Prostate gland (tissue), 2 donors: ENCODE results near the gene GLRX3. TPM values are rescaled to one million over a fixed set of nuclear protein-coding genes. Genes with fewer than 3 reads are reported as not detected.

Experiments used
- DNase-seq: peaks from one replicate; pipeline ENCODE4 v3.0.0-alpha.2; 2019; ENCODE audit warnings: low spot score
- H3K27ac ChIP-seq, 2 donors: fragments of 200-600 bp; sonication (generic); 2 replicates each; pipeline ENCODE4 v1.5.1; 2017 to 2019
- H3K27me3 ChIP-seq: fragments of 200-600 bp; sonication (generic); replicated peaks from 2 replicates; pipeline ENCODE4 v1.5.1; 2019; ENCODE audit not compliant: insufficient read depth
- H3K36me3 ChIP-seq, 2 donors: fragments of 200-600 bp; sonication (generic); 1 replicate in 1 of 2; 2 replicates in 1 of 2; pipeline versions ENCODE4 v1.5.1 to v1.8.1; 2017 to 2019
- H3K4me1 ChIP-seq: fragments of 200-600 bp; sonication (generic); replicated peaks from 2 replicates; pipeline ENCODE4 v1.5.1; 2019
- H3K4me3 ChIP-seq, 2 donors: fragments of 200-600 bp; sonication (generic); 2 replicates each; pipeline ENCODE4 v1.5.1; 2017 to 2019
- H3K9me3 ChIP-seq: fragments of 200-600 bp; sonication (generic); 2 replicates; pipeline ENCODE4 v1.5.1; 2017
- POLR2A ChIP-seq: fragments of 450-650 bp; IDR thresholded peaks from one replicate; pipeline ENCODE4 v1.6.1; 2016; ENCODE audit warnings: antibody characterized with exemption, mild to moderate bottlenecking
- POLR2AphosphoS5 ChIP-seq: sonication (generic); formaldehyde crosslinking; IDR thresholded peaks from one replicate; pipeline ENCODE4 v1.6.1; 2017; ENCODE audit warnings: antibody characterized with exemption
- WGBS: methylation state at CpG from one replicate; pipeline ENCODE4 v1.1.5; 2018; 5-methylcytosine and 5-hydroxymethylcytosine counted together
- intact Hi-C: fragments of 100-400 bp; cut with DNase I; formaldehyde crosslinking; loops from one replicate; pipeline ENCODE4 v1.14.2; 2022
- total RNA-seq, 2 donors: library from RNA; depleted of rRNA; stranded (reverse); fragments of >200 nt; gene quantifications; one replicate each; pipeline ENCODE4 v1.1.0, GENCODE V29; 2016
- TF ChIP-seq, protein P1 (sequence below), 4 experiments: fragments of 200-600 bp in 2 of 4; fragments of 450-650 bp in 2 of 4; sonication (generic) in 2 of 4; IDR thresholded peaks; 1 replicate in 3 of 4; 2 replicates in 1 of 4; pipeline ENCODE4 v1.5.1; 2016 to 2019; ENCODE audit warnings: antibody characterized with exemption in 4 of 4, mild to moderate bottlenecking in 2 of 4, moderate library complexity in 2 of 4

GLRX3 gene
- total RNA-seq, 2 donors from 2014 or later: 32.6 to 40.7 TPM

- Histone ChIP-seq H3K27ac (no peak overlapping the region), H3K36me3 (no peaks in the 10 kb centered on the region), H3K4me1 (peaks cover 9% of the 10 kb centered on the region), H3K9me3 (no peaks in the 10 kb centered on the region), H3K4me3 (peak overlapping the region in 1 of 2 donors; percentile 92), H3K27me3 (no peaks in the 10 kb centered on the region)
- intact Hi-C loops: loop anchor here (2.0 kb wide), 1 partner anchor 27 kb away; the partner anchor contains the start of gene C10orf143
- WGBS: 70% methylated on average over 28 of the region's 28 CpGs
- no peak for DNase-seq
- TF ChIP-seq, protein P1, sequence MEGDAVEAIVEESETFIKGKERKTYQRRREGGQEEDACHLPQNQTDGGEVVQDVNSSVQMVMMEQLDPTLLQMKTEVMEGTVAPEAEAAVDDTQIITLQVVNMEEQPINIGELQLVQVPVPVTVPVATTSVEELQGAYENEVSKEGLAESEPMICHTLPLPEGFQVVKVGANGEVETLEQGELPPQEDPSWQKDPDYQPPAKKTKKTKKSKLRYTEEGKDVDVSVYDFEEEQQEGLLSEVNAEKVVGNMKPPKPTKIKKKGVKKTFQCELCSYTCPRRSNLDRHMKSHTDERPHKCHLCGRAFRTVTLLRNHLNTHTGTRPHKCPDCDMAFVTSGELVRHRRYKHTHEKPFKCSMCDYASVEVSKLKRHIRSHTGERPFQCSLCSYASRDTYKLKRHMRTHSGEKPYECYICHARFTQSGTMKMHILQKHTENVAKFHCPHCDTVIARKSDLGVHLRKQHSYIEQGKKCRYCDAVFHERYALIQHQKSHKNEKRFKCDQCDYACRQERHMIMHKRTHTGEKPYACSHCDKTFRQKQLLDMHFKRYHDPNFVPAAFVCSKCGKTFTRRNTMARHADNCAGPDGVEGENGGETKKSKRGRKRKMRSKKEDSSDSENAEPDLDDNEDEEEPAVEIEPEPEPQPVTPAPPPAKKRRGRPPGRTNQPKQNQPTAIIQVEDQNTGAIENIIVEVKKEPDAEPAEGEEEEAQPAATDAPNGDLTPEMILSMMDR (IDR thresholded peaks at IDR 0.05): no peak
Measured at GRCh38 chr10:130137659-130138478, 1.7 kb downstream of the GLRX3 start.

- H3K27ac ChIP-seq: no peak overlapping the region
- intact Hi-C loops: no loop called here
- TF ChIP-seq POLR2A (no peak), POLR2AphosphoS5 (peak; percentile 73)
- TF ChIP-seq, protein P1 (IDR thresholded peaks at IDR 0.05): no peak
Measured at GRCh38 chr10:130138479-130138866, 2.3 kb downstream of the GLRX3 start.

DNA sequence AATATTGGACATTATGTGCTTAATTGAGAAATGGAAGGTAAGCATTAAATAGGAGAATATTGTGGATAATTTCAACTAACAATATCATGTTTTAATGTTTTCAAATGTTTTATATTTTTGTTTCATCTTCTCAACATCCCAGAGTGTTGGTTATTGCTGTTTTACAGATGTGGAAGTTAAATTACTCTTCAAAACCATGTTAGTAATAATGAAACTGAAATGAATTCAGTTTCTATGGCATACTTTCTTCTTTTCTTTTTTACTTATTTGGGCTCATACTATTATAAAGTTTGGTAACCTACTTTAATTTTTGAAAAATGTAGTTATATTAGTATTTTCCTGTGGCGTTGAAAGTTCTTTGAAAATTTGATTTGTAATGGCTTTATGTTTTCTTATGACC, 4.2 kb downstream of the GLRX3 start:
- intact Hi-C loops: no loop called here
- no peak for DNase-seq
- Histone ChIP-seq H3K36me3 (no peaks in the 10 kb centered on the region), H3K27ac (no peak overlapping the region), H3K4me3 (no peak overlapping the region), H3K27me3 (no peaks in the 10 kb centered on the region), H3K9me3 (no peaks in the 10 kb centered on the region), H3K4me1 (peaks cover 9% of the 10 kb centered on the region)
- 98% methylated on average over 1 of the region's 1 CpG for WGBS
- TF ChIP-seq POLR2AphosphoS5 (no peak), POLR2A (no peak)
- TF ChIP-seq, protein P1 (IDR thresholded peaks at IDR 0.05): no peak

More at GRCh38 chr10:130138479-130138866, 2.3 kb downstream of the GLRX3 start:
- no peaks in the 10 kb centered on the region for H3K27me3 ChIP-seq
- H3K36me3 ChIP-seq: no peaks in the 10 kb centered on the region
- no peak overlapping the region for H3K4me3 ChIP-seq
- DNase-seq: peak; percentile 72
- H3K9me3 ChIP-seq: no peaks in the 10 kb centered on the region
- 30% methylated on average over 3 of the region's 3 CpGs for WGBS
- H3K4me1 ChIP-seq: peaks cover 9% of the 10 kb centered on the region

DNA sequence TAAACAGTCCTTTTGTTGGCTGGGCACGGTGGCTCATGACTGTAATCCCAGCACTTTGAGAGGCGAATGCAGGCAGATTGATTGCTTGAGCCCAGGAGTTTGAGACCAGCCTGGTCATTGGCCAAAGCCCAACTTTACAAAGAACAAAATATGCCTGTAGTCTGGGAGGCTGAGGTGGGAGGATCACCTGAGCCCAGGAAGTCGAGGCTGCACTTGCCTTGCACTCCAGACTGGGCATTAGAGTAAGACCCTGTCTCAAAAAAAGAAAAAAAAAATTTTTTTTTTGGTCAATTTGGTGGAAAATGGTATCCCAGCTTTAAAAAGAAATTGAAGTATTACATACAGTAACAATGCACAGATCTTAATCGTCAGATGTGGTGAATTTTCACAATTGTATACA, 4.8 kb downstream of the GLRX3 start:
- intact Hi-C loops: no loop called here
- no peak for TF ChIP-seq POLR2AphosphoS5

DNA sequence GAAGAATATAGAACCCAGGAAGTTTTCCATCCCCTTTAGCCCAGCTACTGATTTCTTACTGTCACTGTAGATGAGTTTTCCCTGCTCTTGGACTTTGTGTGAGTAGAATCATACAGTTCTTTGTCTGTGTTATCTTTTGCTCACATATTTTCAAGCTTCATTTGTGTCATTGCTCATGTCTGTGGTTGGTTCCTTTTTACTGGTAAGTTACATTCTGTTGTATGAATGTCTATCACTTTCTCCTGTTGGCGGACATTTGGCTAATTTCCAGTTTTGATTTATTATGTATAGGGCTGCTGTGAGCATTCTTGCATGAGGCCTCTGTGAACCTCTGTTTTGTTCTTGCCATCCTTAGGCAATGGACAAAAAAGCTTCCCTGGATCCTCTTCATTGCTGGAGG, 5.3 kb downstream of the GLRX3 start:
- no peak for TF ChIP-seq POLR2AphosphoS5
- TF ChIP-seq, protein P1 (IDR thresholded peaks at IDR 0.05): no peak
- TF ChIP-seq POLR2A: no peak
- DNase-seq: no peak
- Histone ChIP-seq H3K36me3 (no peaks in the 10 kb centered on the region), H3K9me3 (no peaks in the 10 kb centered on the region), H3K27ac (no peak overlapping the region), H3K4me1 (peaks cover 9% of the 10 kb centered on the region), H3K27me3 (no peaks in the 10 kb centered on the region), H3K4me3 (no peak overlapping the region)
- intact Hi-C loops: no loop called here
- WGBS: 48% methylated on average over 1 of the region's 1 CpG

More for the DNA sequence above, 4.8 kb downstream of the GLRX3 start:
- H3K9me3 ChIP-seq: no peaks in the 10 kb centered on the region
- H3K4me1 ChIP-seq: peaks cover 9% of the 10 kb centered on the region
- H3K4me3 ChIP-seq: no peak overlapping the region
- no peaks in the 10 kb centered on the region for H3K27me3 ChIP-seq
- 82% methylated on average over 4 of the region's 4 CpGs for WGBS
- H3K27ac ChIP-seq: no peak overlapping the region
- no peak for DNase-seq
- H3K36me3 ChIP-seq: no peaks in the 10 kb centered on the region
